HCT116 (cell line): ENCODE results near the gene KSR1. TPM values are rescaled to one million over a fixed set of nuclear protein-coding genes. Genes with fewer than 3 reads are reported as not detected.

Experiments
- ATAC-seq: fragments of 200-7000 bp; cut with Tn5 transposase; 2 replicates; pipeline ENCODE4 v1.9.1; 2020; ENCODE audit warnings: mild to moderate bottlenecking, moderate library complexity
- BruUV-seq: library from RNA; stranded (reverse); fragments of 400-500 nt; replicated peaks from 2 replicates; lab custom pipeline; 2021; lab: Mats Ljungman, UMichigan
- CTCF ChIA-PET: fragments of 300-600 bp; sonication (Branson Sonifier 250); formaldehyde crosslinking; loops from one replicate; lab custom pipeline; 2021; ENCODE audit warnings: antibody characterized with exemption; lab: Charles Lee
- POLR2A ChIA-PET: fragments of 300-600, 350-600 bp; sonication (Branson Sonifier 250); formaldehyde crosslinking; loops from one replicate; lab custom pipeline; 2021; ENCODE audit warnings: antibody characterized with exemption; lab: Charles Lee
- RAD21 ChIA-PET, 2 experiments: fragments of 300-600 bp; sonication (Branson Sonifier 250); formaldehyde crosslinking; loops; one replicate each; lab custom pipeline; 2023; ENCODE audit warnings: low total read pairs in 2 of 2; ENCODE audit not compliant: uncharacterized antibody in 2 of 2, unreplicated experiment in 2 of 2, low non-redundant PET in 1 of 2; lab: Charles Lee
- DNase-seq: peaks from one replicate; pipeline ENCODE4 v3.0.0-alpha.2; 2010; ENCODE audit warnings: low read depth, low spot score
- H2AFZ ChIP-seq: fragments of 200-600 bp; shearing (Covaris generic), sonication (generic); 2 replicates; pipeline ENCODE4 v1.6.1; 2017; ENCODE audit warnings: low read depth, mixed run types, mixed read lengths, antibody characterized with exemption, low read length; ENCODE audit not compliant: poor library complexity, severe bottlenecking
- H3K27ac ChIP-seq: 2 replicates; pipeline ENCODE4 v1.5.1; 2012; ENCODE audit warnings: low read depth, low read length
- H3K27me3 ChIP-seq: fragments of 200-600 bp; sonication (generic); 2 replicates; pipeline ENCODE4 v1.6.1; 2016; ENCODE audit warnings: mixed run types, low read length, mixed read lengths; ENCODE audit not compliant: insufficient read depth
- H3K36me3 ChIP-seq, 2 experiments: fragments of 200-500 bp in 1 of 2; fragments of 200-600 bp in 1 of 2; sonication (Bioruptor generic) in 1 of 2; sonication (generic) in 1 of 2; 2 replicates each; pipeline versions ENCODE4 v1.5.1 to v1.6.1; 2014 to 2016; ENCODE audit warnings: low read length in 2 of 2, inconsistent platforms in 1 of 2, mixed read lengths in 1 of 2, mixed run types in 1 of 2; ENCODE audit not compliant: insufficient read depth in 2 of 2, control insufficient read depth in 1 of 2
- H3K4me1 ChIP-seq, 2 experiments: fragments of 200-600 bp in 1 of 2; sonication (generic) in 1 of 2; 2 replicates each; pipeline versions ENCODE4 v1.5.1 to v1.6.1; 2012 to 2017; ENCODE audit warnings: low read length in 2 of 2, inconsistent platforms in 1 of 2, mild to moderate bottlenecking in 1 of 2, mixed read lengths in 1 of 2, mixed run types in 1 of 2, moderate library complexity in 1 of 2; ENCODE audit not compliant: insufficient read depth in 2 of 2, control insufficient read depth in 1 of 2
- H3K4me2 ChIP-seq: fragments of 200-600 bp; sonication (generic); 2 replicates; pipeline ENCODE4 v1.6.1; 2017; ENCODE audit warnings: mixed run types, low read length, mixed read lengths
- H3K4me3 ChIP-seq, 2 experiments: fragments of 200-600 bp in 1 of 2; sonication (generic) in 1 of 2; replicated peaks in 1 of 2; 2 replicates each; pipeline ENCODE4 v1.5.1; 2011 to 2016; ENCODE audit warnings: low read length in 2 of 2, control low read depth in 1 of 2, low read depth in 1 of 2, mild to moderate bottlenecking in 1 of 2, mixed read lengths in 1 of 2, mixed run types in 1 of 2
- H3K79me2 ChIP-seq: fragments of 200-600 bp; sonication (generic); 2 replicates; pipeline ENCODE4 v1.6.1; 2017; ENCODE audit warnings: mild to moderate bottlenecking, mixed run types, low read length, moderate library complexity, mixed read lengths; ENCODE audit not compliant: insufficient read depth
- H3K9ac ChIP-seq: fragments of 200-600 bp; sonication (generic); 2 replicates; pipeline ENCODE4 v1.6.1; 2016; ENCODE audit warnings: low read length, mixed read lengths
- H3K9me2 ChIP-seq: fragments of 200-600 bp; sonication (generic), shearing (Covaris generic); 2 replicates; pipeline ENCODE4 v1.6.1; 2017; ENCODE audit warnings: mixed run types, mild to moderate bottlenecking, moderate library complexity; ENCODE audit not compliant: insufficient read depth
- H3K9me3 ChIP-seq, 2 experiments: fragments of 200-500 bp in 1 of 2; fragments of 200-600 bp in 1 of 2; sonication (Bioruptor generic) in 1 of 2; sonication (generic) in 1 of 2; 2 replicates each; pipeline ENCODE4 v1.6.1; 2014 to 2017; ENCODE audit warnings: low read length in 2 of 2, mixed read lengths in 2 of 2, inconsistent platforms in 1 of 2, low read depth in 1 of 2, mild to moderate bottlenecking in 1 of 2, mixed run types in 1 of 2, moderate library complexity in 1 of 2; ENCODE audit not compliant: control insufficient read depth in 1 of 2, insufficient read depth in 1 of 2
- H4K20me1 ChIP-seq: fragments of 200-600 bp; sonication (generic), shearing (Covaris generic); 2 replicates; pipeline ENCODE4 v1.6.1; 2017; ENCODE audit warnings: mixed run types, mild to moderate bottlenecking, moderate library complexity; ENCODE audit not compliant: insufficient read depth
- CBX3 ChIP-seq: IDR thresholded peaks from 2 replicates; pipeline ENCODE4 v1.6.1; 2012; ENCODE audit warnings: low read depth
- CEBPB ChIP-seq: IDR thresholded peaks from 2 replicates; pipeline ENCODE4 v1.6.1; 2012; ENCODE audit warnings: low read depth
- ELF1 ChIP-seq: IDR thresholded peaks from 2 replicates; pipeline ENCODE4 v1.6.1; 2012; ENCODE audit warnings: low read depth, borderline replicate concordance
- EZH2 ChIP-seq: fragments of 200-600 bp; sonication (generic); IDR thresholded peaks from 2 replicates; pipeline ENCODE4 v1.6.1; 2017; ENCODE audit warnings: antibody characterized with exemption, mixed run types
- JUND ChIP-seq: IDR thresholded peaks from 2 replicates; pipeline ENCODE4 v1.6.1; 2012
- MAX ChIP-seq: IDR thresholded peaks from 2 replicates; pipeline ENCODE4 v1.6.1; 2012
- POLR2A ChIP-seq: IDR thresholded peaks from 2 replicates; pipeline ENCODE4 v1.7.0; 2011; ENCODE audit warnings: borderline replicate concordance; ENCODE audit not compliant: insufficient read depth, insufficient read length; ENCODE audit errors: extremely low read depth
- POLR2AphosphoS5 ChIP-seq: IDR thresholded peaks from 2 replicates; pipeline ENCODE4 v1.6.1; 2011; ENCODE audit warnings: mild to moderate bottlenecking, low read depth, low read length, moderate library complexity
- REST ChIP-seq: IDR thresholded peaks from 2 replicates; pipeline ENCODE4 v1.6.1; 2012; ENCODE audit warnings: low read depth
- SIN3A ChIP-seq: IDR thresholded peaks from 2 replicates; pipeline ENCODE4 v1.6.1; 2012; ENCODE audit warnings: low read depth
- SP1 ChIP-seq: IDR thresholded peaks from 2 replicates; pipeline ENCODE4 v1.6.1; 2012; ENCODE audit warnings: low read depth
- SRF ChIP-seq: IDR thresholded peaks from 2 replicates; pipeline ENCODE4 v1.6.1; 2012; ENCODE audit warnings: low read depth
- YY1 ChIP-seq: IDR thresholded peaks from 2 replicates; pipeline ENCODE4 v1.6.1; 2011; ENCODE audit warnings: low read length, low read depth, moderate library complexity, mild to moderate bottlenecking; ENCODE audit not compliant: insufficient replicate concordance; ENCODE audit errors: extremely low read depth
- ZBTB33 ChIP-seq: IDR thresholded peaks from 2 replicates; pipeline ENCODE4 v1.6.1; 2011; ENCODE audit warnings: mild to moderate bottlenecking, low read length, moderate library complexity; ENCODE audit not compliant: insufficient replicate concordance; ENCODE audit errors: extremely low read depth
- ZNF274 ChIP-seq: fragments of 200-500 bp; sonication (Bioruptor generic); IDR thresholded peaks from 2 replicates; pipeline ENCODE4 v1.6.1; 2014; ENCODE audit warnings: mild to moderate bottlenecking, low read depth, low read length, inconsistent platforms
- intact Hi-C: fragments of 100-400 bp; cut with micrococcal nuclease; formaldehyde crosslinking; loops from 2 replicates; pipeline ENCODE4 v1.10.0; 2022
- total RNA-seq: library from RNA; stranded (reverse); gene quantifications from one replicate; pipeline ENCODE4 v1.2.1, GENCODE V29; 2021; ENCODE audit not compliant: unreplicated experiment
- TF ChIP-seq, protein P1 (sequence below), 3 experiments: fragments of 200-600 bp in 1 of 3; sonication (generic) in 1 of 3; IDR thresholded peaks in 2 of 3; conservative IDR thresholded peaks in 1 of 3; 2 replicates each; pipeline ENCODE4 v1.5.1; 2012 to 2017; ENCODE audit warnings: low read depth in 2 of 3, low read length in 2 of 3, antibody characterized with exemption in 1 of 3, borderline replicate concordance in 1 of 3, control low read depth in 1 of 3, mild to moderate bottlenecking in 1 of 3, mixed read lengths in 1 of 3, mixed run types in 1 of 3, moderate library complexity in 1 of 3; ENCODE audit not compliant: insufficient read depth in 1 of 3
- TF ChIP-seq, protein P2 (sequence below): IDR thresholded peaks from 2 replicates; pipeline ENCODE4 v1.6.1; 2012

Gene KSR1
- total RNA-seq, 1 experiment from 2014 or later = 16.5 TPM

DNA sequence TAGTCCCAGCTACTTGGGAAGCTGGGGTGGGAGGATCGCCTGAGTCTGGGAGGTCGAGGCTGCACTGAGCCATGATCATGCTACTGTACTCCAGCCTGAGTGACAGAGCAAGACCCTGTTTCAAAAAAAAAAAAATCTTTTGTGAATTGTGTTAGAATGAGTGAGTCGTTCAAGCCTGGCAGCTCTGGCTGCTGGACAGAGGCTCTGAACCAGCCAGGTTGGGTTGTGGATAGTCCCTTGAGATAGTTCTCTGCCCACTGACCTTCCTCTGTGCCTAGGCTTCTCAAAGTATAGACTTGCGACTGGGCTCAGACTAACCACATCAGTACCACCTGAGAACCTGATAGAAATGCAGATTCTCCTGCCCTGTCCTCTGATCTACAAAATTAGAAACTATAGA is 2.2 kb upstream of the KSR1 start:
- intact Hi-C loops = no loop called here

More for the DNA sequence above, 2.2 kb upstream of the KSR1 start:
- Histone ChIP-seq H3K9me2 (no peaks in the 10 kb centered on the region), H2AFZ (no peak overlapping the region), H3K4me2 (no peak overlapping the region), H3K4me3 (no peak overlapping the region), H3K4me1 (peaks cover 17 to 26% of the 10 kb centered on the region in 2 experiments), H3K27me3 (no peaks in the 10 kb centered on the region), H4K20me1 (no peaks in the 10 kb centered on the region), H3K79me2 (peaks cover 2% of the 10 kb centered on the region; the same call in 1 of the 2 replicates), H3K27ac (no peak overlapping the region), H3K36me3 (no peaks in the 10 kb centered on the region), H3K9me3 (no peaks in the 10 kb centered on the region), H3K9ac (no peak overlapping the region)
- DNase-seq = no peak
- ChIA-PET RAD21 (no interaction called here), CTCF (no interaction called here), POLR2A (no interaction called here)
- TF ChIP-seq SP1 (no peak), JUND (no peak), CBX3 (no peak), POLR2AphosphoS5 (no peak), ELF1 (no peak), CEBPB (no peak), ZNF274 (no peak), ZBTB33 (no peak), YY1 (no peak), MAX (no peak), POLR2A (no peak), SRF (no peak), EZH2 (no peak), SIN3A (no peak), REST (no peak)
- TF ChIP-seq, protein P1, sequence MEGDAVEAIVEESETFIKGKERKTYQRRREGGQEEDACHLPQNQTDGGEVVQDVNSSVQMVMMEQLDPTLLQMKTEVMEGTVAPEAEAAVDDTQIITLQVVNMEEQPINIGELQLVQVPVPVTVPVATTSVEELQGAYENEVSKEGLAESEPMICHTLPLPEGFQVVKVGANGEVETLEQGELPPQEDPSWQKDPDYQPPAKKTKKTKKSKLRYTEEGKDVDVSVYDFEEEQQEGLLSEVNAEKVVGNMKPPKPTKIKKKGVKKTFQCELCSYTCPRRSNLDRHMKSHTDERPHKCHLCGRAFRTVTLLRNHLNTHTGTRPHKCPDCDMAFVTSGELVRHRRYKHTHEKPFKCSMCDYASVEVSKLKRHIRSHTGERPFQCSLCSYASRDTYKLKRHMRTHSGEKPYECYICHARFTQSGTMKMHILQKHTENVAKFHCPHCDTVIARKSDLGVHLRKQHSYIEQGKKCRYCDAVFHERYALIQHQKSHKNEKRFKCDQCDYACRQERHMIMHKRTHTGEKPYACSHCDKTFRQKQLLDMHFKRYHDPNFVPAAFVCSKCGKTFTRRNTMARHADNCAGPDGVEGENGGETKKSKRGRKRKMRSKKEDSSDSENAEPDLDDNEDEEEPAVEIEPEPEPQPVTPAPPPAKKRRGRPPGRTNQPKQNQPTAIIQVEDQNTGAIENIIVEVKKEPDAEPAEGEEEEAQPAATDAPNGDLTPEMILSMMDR (IDR thresholded peaks at IDR 0.05 in 2 of 3, conservative IDR thresholded peaks at IDR 0.05 in 1 of 3; ENCODE audit: borderline replicate concordance in 1 of 3, insufficient read depth in 1 of 3, low read depth in 2 of 3, low read length in 2 of 3) = no peak
- TF ChIP-seq, protein P2, sequence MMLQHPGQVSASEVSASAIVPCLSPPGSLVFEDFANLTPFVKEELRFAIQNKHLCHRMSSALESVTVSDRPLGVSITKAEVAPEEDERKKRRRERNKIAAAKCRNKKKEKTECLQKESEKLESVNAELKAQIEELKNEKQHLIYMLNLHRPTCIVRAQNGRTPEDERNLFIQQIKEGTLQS = no peak
- no TSS peak for BruUV-seq
- ATAC-seq = no peak
